ENCODE measurements around the gene DKKL1.

Gene DKKL1

GRCh38 chr19:49407482-49408015 lies 43.9 kb downstream of the DKKL1 start:
- no peak for DNase-seq (ENCODE audit: low spot score)
- no peak for TF ChIP-seq CTCF (IDR thresholded peaks at IDR 0.05; ENCODE audit: borderline replicate concordance, control extremely low read depth, extremely low read depth, insufficient read depth, missing control alignments)
- in situ Hi-C loops (cut with MboI; ENCODE audit: low sequenced_read_pairs, unreplicated experiment): no loop called here

- no peak for DNase-seq (ENCODE audit: low spot score)
- in situ Hi-C loops (cut with MboI; ENCODE audit: low sequenced_read_pairs, unreplicated experiment): no loop called here
- no peak for TF ChIP-seq CTCF (IDR thresholded peaks at IDR 0.05; ENCODE audit: borderline replicate concordance, control extremely low read depth, extremely low read depth, insufficient read depth, missing control alignments)
These were observed 45.3 kb downstream of the DKKL1 start for GRCh38 chr19:49408816-49409440.

DNA sequence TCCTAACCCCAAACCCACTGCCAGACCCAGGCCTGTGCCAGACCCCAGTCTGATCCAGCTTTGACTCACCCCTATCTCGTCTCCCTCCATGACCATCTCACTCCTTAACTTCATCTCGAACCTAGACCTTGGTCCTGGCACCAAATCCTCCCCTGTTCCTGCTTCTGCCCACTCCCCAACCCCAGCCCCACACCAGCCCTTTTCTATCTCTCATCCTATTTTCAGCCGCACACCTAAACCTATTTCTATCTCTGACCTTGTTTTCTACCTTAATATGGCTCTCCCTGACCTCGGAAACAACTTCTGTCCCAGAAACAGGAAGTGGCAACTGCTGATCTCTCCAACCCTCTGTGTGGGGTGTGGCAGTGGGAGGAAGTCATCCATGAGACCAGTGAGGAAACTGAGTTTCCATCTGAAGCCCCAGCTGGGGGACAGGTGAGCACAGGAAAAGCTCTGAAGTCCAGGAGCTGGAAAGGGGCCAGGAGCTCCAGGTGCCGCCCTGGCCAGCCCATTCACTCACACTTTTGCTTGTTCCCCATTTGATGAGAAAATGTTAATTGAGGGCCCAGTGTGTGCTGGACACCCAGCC lies 45.9 kb downstream of the DKKL1 start:
- DNase-seq (ENCODE audit: low spot score): no peak
- no peak for TF ChIP-seq CTCF (IDR thresholded peaks at IDR 0.05; ENCODE audit: borderline replicate concordance, control extremely low read depth, extremely low read depth, insufficient read depth, missing control alignments)
- in situ Hi-C loops (cut with MboI; ENCODE audit: low sequenced_read_pairs, unreplicated experiment): no loop called here

GRCh38 chr19:49411681-49412326 lies 48.1 kb downstream of the DKKL1 start:
- no peak for DNase-seq (ENCODE audit: low spot score)
- in situ Hi-C loops (cut with MboI; ENCODE audit: low sequenced_read_pairs, unreplicated experiment): no loop called here
- TF ChIP-seq CTCF (IDR thresholded peaks at IDR 0.05; ENCODE audit: borderline replicate concordance, control extremely low read depth, extremely low read depth, insufficient read depth, missing control alignments): no peak

DNA sequence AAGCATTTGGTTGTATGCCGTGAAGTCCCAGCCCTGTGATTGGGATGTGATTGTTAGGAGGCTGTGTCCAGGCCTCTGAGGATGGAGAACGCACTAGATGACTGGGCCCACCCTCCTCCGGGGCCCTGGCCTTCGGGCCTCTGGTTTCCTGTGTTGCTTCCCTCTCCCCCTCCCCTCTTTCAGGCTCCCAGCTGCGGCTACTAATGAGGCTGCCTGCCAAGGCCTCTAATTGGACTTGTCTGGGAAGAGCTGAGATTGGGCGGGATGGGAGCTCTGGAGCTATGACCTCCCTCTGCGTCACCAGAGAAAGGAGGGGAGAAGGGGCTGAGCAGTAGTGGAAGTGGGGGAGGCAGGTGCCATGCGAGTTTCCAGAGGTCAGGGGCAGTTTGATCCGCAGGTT lies 49.7 kb downstream of the DKKL1 start:
- DNase-seq (ENCODE audit: low spot score): no peak
- in situ Hi-C loops (cut with MboI; ENCODE audit: low sequenced_read_pairs, unreplicated experiment): no loop called here
- no peak for TF ChIP-seq CTCF (IDR thresholded peaks at IDR 0.05; ENCODE audit: borderline replicate concordance, control extremely low read depth, extremely low read depth, insufficient read depth, missing control alignments)

DNA sequence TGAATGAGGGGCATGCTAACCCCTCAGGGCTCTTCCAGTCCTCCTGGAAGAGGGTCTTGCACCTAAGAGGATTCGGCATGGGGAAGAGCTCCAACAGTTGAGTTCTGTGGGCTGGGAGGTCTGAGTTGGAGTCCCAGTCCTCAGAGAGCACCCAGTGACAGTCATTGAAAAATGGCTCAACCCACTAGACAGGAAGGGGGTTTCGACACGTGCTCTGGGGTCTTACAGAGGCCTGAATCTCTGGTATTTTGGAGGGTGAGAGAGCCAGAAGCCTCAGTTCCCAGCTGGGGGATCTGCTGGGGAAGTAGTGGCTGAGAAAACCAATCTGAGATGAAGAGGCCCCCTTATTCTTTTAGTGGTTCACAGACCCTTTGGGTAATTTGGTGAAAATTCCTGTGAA lies 50.6 kb downstream of the DKKL1 start:
- in situ Hi-C loops (cut with MboI; ENCODE audit: low sequenced_read_pairs, unreplicated experiment): no loop called here
- no peak for TF ChIP-seq CTCF (IDR thresholded peaks at IDR 0.05; ENCODE audit: borderline replicate concordance, control extremely low read depth, extremely low read depth, insufficient read depth, missing control alignments)

More for the DNA sequence above, 50.6 kb downstream of the DKKL1 start:
- DNase-seq (ENCODE audit: low spot score): no peak
